HG02870 (cell line): ENCODE measurements around the gene PTPN6.
A peak's percentile ranks its signal among the peaks of the same experiment; 100 is the strongest.

ENCODE experiments used
- ATAC-seq: cut with Tn5 transposase; IDR thresholded peaks from one replicate; pipeline ENCODE4 v1.9.1; 2021; ENCODE audit warnings: mild to moderate bottlenecking, moderate library complexity; ENCODE audit not compliant: unreplicated experiment

PTPN6 gene

DNA sequence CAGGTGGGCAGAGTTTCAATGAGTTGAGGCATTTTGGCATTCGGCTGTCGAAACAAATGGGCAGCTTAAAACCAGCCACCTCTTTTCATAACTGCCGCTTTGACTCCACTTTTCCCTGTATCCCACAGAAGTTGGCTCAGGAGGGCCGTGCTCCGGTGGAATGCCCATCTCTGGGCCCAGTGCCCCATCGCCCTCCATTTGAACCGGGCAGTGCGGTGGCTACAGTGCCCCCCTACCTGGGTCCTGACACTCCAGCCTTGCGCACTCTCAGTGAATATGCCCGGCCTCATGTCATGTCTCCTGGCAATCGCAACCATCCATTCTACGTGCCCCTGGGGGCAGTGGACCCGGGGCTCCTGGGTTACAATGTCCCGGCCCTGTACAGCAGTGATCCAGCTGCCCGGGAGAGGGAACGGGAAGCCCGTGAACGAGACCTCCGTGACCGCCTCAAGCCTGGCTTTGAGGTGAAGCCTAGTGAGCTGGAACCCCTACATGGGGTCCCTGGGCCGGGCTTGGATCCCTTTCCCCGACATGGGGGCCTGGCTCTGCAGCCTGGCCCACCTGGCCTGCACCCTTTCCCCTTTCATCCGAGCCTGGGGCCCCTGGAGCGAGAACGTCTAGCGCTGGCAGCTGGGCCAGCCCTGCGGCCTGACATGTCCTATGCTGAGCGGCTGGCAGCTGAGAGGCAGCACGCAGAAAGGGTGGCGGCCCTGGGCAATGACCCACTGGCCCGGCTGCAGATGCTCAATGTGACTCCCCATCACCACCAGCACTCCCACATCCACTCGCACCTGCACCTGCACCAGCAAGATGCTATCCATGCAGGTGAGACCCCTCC, 12.6 kb upstream of the PTPN6 start:
- no peak for ATAC-seq

DNA sequence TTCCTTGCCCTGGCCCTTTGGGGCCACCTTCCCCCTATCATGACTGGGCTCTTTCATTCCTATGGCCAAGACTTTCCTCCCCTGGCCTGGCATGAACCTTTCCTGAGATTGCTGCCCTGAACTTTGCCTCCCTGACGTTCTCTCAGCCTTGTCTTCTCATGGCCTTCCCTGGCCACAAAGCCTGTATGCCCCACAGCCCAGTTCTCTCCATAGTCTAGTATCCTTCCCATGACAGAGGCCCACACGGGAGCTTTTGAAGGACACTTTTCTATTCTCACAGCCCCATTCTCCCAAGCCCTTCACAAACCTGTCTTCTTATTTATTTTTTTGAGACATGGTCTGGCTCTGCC, 12.0 kb upstream of the PTPN6 start:
- no peak for ATAC-seq

- no peak for ATAC-seq
These were observed 9.9 kb upstream of the PTPN6 start for GRCh38 chr12:6941267-6941666.

DNA sequence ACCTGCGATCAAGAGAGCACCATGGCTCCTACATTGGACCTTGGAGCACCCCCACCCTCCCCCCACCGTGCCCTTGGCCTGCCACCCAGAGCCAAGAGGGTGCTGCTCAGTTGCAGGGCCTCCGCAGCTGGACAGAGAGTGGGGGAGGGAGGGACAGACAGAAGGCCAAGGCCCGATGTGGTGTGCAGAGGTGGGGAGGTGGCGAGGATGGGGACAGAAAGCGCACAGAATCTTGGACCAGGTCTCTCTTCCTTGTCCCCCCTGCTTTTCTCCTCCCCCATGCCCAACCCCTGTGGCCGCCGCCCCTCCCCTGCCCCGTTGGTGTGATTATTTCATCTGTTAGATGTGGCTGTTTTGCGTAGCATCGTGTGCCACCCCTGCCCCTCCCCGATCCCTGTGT, 9.4 kb upstream of the PTPN6 start:
- no peak for ATAC-seq

DNA sequence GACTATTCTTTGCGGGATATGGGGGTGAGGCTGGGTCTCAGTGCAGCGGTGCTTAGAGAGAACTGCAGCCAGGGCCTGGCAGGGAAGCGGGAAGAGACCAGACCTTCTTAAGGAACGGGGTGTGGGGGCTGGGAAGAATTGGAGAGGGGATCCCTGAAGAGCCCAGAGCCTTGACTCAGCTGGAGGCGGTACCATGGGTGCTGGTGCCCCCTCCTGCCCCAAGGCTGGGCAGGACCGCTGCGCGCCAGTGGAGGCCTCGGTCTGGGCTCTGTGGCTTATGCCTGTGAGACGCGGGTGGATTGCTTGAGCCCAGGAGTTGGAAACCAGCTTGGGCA, 8.9 kb upstream of the PTPN6 start:
- no peak for ATAC-seq

DNA sequence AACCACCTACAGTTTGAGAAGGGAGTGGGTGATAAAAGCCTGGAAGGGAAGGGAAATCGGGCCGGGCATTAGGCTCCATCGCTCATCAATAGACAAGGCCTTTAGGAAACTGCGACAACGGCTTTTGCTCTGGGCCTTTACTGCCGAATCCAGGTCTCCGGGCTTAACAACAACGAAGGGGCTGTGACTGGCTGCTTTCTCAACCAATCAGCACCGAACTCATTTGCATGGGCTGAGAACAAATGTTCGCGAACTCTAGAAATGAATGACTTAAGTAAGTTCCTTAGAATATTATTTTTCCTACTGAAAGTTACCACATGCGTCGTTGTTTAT, 7.8 kb upstream of the PTPN6 start:
- ATAC-seq = peak; percentile 25

DNA sequence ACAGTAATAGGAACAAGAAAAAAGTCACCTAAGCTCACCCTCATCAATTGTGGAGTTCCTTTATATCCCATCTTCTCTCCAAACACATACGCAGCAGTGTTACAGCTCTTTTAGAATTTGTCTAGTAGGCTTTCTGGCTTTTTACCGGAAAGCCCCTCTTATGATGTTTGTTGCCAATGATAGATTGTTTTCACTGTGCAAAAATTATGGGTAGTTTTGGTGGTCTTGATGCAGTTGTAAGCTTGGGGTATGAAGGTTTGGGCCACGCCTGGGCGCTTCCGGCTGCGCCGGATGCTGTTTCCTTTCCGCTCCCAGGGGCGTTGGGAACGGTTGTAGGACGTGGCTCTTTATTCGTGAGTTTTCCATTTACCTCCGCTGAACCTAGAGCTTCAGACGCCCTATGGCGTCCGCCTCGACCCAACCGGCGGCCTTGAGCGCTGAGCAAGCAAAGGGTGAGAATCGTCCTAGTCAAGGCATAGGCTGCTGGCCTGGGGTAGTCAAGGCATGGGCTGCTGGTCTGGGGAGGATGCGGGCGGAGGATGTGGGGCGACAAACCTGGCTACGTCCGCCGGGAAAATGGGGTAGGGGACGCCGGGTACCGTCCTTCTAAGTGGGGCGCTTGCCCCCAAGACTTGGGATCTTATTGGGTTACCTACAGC, 7.3 kb upstream of the PTPN6 start, which contains the start of the genes C12orf57 and RNU7-1:
TSS of gene C12orf57 (plus strand) at position 301 of the 659 bp plus-strand sequence. CDS start at position 401, 100 bp downstream.
TSS of gene RNU7-1 (plus strand) at position 95 of the 659 bp plus-strand sequence.
- peak; percentile 24 for ATAC-seq

DNA sequence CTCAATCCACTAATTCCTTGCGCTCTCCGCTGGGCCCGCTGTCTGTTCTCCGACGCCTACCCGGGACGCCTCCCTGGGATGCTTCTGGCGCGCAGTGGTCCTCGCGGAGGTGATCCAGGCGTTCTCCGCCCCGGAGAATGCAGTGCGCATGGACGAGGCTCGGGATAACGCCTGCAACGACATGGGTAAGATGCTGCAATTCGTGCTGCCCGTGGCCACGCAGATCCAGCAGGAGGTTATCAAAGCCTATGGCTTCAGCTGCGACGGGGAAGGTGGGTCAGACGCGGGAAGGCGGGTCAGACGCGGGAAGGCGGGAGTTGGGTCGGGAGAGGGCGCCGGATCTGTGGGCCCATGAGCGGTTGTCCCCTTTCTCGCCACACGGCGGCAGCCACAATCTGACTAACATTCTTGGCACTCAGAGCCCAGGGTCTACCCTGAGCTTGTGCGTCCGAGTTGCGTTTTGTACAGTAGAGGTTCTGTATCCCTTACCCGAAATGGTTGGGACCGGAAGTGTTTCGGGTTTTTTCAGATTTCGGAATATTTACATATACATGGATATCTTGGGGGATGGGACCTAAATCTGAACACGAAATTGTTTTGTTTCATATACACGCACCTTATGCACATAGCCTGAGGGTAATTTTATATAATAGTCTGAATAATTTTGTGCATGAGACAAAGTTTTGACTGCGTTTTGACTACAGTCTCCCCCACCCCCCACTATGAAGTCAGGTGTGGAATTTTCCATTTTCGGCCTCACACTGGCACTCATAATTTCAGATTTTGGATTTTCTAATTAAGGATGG, 6.6 kb upstream of the PTPN6 start:
- ATAC-seq = peak; percentile 39

DNA sequence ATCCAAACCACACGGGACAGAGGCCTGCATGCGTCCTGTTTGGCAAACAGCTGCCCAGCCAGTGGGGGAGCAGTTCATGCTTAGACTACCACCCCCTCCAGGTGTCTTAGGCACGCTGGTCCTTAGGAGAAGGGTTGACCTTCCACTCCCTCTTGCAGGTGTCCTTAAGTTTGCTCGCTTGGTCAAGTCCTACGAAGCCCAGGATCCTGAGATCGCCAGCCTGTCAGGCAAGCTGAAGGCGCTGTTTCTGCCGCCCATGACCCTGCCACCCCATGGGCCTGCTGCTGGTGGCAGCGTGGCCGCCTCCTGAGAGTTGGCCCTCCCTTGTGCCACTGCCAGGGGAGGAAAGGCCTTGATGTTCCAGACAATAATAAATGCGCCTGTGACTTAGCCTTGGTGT, 5.5 kb upstream of the PTPN6 start:
- no peak for ATAC-seq

- ATAC-seq = no peak
These were observed 4.9 kb upstream of the PTPN6 start for GRCh38 chr12:6946033-6946919.

DNA sequence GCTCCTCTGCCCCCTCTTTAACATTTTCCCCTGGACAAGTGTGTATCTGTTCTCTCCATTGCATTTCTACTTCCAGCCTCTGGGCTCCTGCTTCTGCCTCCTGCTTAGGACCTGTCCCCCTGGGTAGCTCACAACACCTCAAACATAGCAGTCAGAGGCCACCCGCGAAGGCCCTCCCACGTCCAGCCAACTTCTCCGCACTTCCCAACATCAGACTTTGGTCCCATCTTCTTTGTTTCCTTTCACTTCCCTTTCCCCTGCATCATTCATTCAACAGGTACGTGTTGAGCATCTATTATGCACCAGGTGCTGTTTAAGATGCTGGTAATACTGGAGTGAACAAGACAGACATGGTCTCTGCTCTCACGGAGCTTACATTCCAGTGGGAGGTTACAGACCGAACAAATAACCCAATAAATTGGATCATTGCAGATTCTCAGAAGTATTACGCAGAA, 4.2 kb upstream of the PTPN6 start:
- no peak for ATAC-seq

- no peak for ATAC-seq
These were observed 3.5 kb upstream of the PTPN6 start for GRCh38 chr12:6947615-6948014.

GRCh38 chr12:6948873-6949594, 2.1 kb upstream of the PTPN6 start:
- no peak for ATAC-seq

DNA sequence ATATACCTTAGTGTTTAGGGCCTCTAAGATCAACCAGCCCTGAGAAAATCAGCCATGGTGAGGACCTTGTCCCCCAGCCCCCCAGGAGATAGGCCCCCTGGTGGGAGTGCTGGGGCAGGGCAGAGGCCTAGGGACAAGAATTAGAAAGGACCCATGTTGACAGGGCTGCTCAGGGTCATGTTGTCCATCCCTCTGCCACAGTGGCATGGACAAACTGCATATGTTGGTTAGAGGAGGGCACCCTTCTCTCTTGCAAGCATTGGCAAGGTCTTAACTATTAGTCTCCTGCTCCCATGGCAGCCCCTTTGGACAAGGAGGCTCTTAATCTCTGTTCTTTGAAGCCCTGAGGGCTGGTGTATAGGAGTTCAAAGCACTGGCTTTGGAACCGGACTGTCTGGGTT, 755 bp upstream of the PTPN6 start:
- no peak for ATAC-seq

GRCh38 chr12:6951551-6952120, 480 bp downstream of the PTPN6 start:
- ATAC-seq = no peak

- no peak for ATAC-seq
These were observed 1.1 kb downstream of the PTPN6 start for GRCh38 chr12:6952121-6952862.

DNA sequence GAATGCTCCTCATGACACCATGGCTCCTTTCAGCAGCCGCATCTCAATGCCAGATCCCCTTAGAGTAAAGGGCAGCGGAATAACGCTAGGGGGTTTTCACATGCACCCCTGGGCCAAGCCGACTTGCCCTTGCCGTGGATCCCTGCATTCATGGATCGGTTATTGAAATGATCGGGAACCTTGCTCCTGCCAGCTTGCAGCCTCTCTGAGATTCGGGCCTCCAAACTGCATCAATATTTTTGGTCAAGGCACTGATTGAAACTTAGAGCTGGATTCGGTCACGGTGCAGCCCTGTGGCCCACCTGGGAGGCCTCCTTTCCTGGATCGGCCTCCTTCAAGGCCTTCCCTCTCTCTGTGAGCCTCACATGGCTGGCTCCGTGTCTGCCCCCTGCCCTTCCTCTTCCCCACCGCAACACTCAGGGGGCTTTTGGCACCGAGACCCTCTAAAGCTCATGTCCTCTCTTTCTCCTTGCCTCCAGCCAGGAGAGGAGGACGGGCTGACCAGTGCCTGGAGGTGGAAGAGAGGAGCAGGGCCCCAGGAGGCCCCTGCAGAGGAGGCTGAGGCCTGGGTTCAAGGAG, 1.8 kb downstream of the PTPN6 start:
- no peak for ATAC-seq

- peak; percentile 50 for ATAC-seq
These were observed 2.5 kb downstream of the PTPN6 start for GRCh38 chr12:6953442-6954315.
